ENCODE results near the gene IDI2. TPM values are rescaled to one million over a fixed set of nuclear protein-coding genes. Genes with fewer than 3 reads are reported as not detected.
"Not testable (repeated sequence)": the region's sequence is repeated elsewhere in the genome, so short reads cannot be mapped to it uniquely, and the experiment has no call there.

Gene IDI2
- polyA plus RNA-seq (ENCODE audit: insufficient read depth in 1 of 5, insufficient read length in 5 of 5, low replicate concordance in 1 of 5) = under 1 TPM in 2 of 5 donors, not detected in 3; 0.14 to 0.19 TPM
- long read RNA-seq, donor 1 = 0 reads
- long read RNA-seq, donor 2 = 0 reads
- long read RNA-seq, donor 3 = 0 reads
- long read RNA-seq, donor 4 = 0 reads
- long read RNA-seq, donor 5 = 0 reads
- long read RNA-seq, donor 6 = 0 reads
- long read RNA-seq, donor 7 = 0 reads
- long read RNA-seq, donor 8 = 0 reads

DNA sequence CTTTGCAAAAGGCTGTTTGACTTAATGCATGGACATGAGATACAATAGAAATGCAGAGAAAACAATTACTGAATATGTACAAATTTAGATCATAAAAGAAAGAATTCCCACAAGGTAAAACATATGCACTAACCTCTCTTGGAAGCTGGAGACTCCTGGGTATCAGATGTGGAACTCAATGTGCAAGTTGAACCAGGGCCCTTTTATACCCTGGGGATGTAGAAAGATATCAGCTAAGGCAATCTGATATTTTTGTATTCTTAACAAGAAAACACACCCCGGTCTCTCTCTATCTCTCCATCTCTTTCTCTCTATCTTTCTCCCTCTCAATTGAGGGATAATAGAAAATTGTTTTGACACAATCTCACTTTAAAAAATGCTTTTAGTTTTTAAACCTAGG is at the start of gene IDI2:
Gene IDI2, minus strand, starts transcription at position 177 of the 400 bp plus-strand sequence. CDS start 1,136 bp downstream, outside the sequence.
- DNase-seq = no peak

DNA sequence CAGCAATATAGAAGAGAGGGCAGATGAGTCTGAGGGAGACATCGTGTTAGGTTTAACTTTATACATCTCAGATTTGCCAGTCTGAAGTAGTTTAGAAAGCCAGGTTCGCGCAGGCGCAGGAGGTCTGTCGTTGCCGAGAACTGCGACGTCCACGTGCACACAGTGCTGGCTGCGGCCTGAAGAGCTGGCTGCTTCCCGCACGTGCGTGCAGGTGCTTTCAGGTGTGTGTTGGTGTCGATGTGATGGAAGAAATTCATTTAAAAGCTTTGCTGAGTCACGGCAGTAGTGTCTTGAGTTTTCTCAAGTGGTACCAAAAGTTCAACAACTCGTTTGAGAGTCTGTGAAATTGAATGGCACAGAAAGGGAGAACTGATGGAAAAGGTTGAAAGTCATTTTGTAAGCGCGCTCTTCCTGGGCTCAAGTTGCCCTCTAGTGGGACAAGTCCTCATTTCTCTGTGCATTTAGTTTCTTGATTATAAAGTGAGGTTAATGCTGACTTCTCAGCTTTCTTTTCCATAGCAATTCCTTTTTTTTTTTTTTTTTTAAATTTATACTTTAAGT is 49.2 kb upstream of the IDI2 start:
- peak; percentile 59 to 60 for DNase-seq

DNA sequence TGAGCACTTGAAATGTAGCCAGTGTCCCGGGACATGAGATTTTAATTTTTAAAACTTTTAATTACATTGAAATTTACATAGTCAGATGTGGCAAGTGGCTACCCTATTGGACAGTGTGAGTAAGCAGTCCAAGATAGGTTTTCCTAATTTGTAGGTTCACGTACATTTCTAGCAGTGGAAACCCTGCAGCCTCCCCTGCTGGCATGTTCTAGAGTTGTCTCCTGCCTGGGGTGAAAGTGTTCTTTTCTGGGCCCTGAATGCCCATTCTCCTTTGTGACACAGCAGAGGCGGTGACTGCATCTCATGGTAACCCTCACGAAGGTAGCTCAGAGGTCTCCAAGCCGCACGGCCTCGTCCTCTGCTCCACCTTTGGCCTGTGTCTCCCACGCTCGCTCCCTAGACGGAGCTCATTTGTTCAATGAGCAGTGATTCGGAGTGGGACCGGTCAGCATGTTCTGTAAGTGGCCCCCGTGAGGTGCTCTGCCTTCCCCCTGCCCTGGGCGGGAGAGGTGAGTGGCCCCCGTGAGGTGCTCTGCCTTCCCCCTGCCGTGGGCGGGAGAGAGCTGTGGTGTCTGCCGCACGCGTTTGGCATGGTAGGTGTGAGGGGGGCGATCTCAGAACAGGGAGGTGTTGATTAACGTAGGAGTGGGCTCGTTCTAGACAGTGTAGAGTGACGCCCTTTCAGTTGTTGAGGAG is 48.5 kb upstream of the IDI2 start:
- no peak for DNase-seq

DNA sequence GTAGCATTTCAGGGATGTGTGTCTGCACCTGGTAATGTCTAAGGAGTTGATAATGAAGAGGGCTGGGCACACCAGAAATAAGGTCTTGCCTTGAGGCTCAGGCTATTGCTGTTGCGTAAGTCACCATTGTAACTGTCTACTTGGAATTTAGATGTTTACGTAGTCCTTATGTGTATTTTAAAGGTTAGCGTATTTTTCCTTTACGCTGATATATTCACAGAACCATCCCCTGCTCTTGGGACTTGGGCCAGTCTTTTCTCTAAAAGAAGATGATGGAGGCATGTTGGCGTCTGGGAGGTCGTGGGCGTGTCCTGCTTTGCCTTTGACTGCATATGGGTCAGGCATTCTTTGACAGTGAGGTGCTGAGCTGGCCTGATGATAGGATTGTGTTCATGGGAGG is 45.3 kb upstream of the IDI2 start:
- DNase-seq = no peak

DNA sequence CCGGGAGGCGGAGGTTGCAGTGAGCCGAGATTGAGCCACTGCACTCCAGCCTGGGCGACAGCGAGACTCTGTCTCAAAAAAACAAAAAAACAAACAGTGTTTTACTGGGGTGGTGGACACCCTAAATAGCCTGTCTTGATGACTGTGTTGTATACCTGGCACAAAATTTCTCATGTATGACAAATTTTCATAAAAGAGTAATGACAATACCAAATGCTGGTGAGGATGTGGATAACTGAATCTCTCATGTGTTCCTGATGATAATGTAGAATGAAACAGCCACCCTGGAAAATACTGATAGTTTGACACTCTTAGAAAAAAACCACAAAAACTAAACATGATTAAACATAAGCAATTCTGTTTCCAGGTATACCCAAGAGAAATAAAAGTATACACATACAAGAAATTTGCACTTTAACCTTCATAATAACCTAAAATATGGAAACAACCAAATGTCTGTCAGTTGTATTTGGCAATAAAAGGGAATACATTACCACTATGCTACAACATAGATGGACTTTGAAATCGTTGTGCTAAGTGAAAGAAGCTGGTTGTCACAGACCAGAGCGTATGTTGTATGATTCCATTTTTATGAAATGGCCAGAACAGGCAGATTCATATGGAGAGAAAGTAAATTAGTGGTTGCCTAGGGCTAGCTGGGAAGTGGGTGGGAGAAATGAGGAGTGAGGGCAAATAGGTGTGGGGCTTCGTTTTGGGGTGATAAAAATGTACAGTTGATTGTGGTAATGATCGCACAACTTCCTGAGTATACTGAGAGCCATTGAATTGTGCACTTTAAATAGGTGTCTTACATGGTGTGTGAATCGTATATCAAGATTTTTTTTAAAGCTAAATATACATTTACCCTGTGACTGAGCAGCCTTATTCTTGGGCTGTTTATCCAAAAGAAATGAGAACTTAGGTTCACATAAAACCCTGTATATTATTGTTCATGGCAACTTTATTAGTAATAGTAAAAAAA is 43.0 kb upstream of the IDI2 start:
- no peak for DNase-seq

DNA sequence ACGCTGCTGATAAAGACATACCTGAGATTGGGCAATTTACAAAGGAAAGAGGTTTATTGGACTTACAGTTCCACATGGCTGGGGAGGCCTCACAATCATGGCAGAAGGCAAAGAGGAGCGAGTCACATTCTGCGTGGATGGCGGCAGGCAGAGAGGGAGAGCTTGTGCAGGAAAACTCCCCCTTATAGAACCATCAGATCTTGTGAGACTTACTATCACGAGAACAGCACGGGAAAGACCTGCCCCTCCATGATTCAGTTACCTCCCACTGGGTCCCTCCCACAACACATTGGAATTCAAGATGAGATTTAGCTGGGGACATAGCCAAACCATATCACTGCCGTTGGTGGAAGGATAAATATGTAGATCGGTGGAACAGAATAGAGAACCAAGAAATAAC is 41.1 kb upstream of the IDI2 start:
- DNase-seq = not testable (repeated sequence)

DNA sequence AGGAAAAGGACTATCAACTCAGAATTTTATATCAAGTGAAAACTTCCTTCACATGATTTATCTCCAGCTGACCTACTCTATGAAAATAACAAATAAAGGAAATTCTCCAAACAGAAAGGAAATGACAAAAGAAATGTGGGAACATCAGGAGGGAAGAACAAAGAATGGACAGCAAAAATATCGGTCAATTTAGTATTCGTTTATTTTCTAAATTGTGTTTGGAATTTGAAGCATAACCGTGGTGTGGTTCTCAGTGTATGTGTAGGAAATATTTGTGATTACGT is 39.2 kb upstream of the IDI2 start:
- DNase-seq = no peak

DNA sequence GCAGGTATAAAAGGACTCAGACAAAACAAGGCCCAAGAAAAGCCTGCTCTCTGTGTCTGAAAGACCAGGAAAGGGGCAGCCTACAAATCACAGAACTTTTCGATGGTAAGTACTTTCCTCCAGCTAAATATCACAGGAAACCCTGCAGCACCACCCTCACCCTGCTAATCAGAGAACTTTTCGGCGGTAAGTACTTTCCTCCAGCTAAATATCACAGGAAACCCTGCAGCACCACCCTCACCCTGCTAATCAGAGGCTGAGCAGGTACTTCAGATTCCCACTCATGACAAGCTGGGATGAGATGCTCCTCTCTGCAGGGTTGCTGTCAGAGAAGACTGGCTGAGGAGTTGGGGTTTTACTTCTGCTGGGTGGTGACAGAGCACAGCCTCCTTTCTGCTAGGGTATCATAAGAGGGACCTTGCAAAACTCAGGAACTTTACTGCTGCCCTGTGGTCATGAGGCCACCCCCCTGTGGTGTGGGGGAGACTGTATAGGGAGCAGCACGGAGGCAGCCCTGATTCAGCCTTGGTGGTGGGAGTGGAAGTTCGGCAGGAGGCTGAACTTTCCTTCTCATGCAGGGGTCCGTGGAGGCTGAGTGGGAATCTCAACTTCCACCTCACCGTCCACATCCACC is 37.7 kb upstream of the IDI2 start:
- no peak for DNase-seq

DNA sequence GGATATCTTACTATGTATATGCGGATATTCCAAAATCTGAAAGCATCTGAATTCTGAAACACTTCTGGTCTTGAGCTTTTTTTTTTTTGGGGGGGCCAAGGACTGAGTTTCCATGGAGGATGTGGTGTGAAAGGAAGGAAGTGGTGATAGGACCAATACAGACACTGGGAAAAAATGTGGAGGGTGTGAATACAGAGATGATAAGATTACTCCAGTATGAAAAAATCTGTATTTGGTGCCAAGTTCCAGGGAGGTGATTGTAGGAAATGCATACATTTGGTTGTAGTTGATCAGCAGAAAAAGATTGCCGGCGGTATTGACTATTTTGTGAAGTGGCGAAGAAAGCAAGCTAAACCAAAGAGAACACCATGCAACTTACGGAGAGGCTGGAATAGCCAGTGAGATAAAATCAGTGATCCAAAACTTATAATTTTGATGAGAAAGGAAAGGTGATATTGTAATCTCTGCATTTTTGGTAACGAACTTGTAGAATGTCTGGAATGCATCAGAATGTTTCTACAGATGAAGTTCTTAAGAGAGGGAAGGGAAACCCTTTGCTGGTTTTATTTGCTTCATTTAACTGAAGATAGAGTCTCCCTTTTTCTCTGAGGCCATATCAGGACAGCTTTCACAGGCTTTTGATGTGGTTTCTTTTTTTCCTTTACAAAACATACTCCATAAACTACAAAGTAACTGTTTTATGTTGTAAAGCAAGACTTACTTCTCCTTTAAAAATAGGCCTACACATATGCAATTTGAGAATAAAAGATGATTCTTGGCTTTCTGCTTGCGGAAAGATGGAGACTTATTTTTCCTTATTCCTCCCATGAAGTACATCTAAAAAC is 36.5 kb upstream of the IDI2 start:
- no peak for DNase-seq

DNA sequence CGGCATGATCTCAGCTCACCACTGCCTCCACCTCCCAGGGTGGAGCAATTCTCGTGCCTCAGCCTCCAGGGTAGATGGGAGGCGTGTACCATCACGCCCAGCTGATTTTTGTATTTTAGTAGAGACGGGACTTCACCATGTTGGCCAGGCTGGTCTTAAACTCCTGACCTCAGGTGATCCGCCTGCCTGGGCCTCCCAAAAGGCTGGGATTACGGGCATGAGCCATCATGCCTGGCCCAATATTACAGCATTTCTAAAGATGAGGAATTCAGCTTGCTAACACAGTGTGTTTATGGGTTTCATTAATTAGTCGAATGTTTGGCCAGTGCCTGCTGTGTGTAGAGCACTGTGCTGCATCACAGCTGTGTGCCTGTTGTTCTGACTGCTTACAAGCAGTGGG is 34.2 kb upstream of the IDI2 start:
- DNase-seq = no peak

DNA sequence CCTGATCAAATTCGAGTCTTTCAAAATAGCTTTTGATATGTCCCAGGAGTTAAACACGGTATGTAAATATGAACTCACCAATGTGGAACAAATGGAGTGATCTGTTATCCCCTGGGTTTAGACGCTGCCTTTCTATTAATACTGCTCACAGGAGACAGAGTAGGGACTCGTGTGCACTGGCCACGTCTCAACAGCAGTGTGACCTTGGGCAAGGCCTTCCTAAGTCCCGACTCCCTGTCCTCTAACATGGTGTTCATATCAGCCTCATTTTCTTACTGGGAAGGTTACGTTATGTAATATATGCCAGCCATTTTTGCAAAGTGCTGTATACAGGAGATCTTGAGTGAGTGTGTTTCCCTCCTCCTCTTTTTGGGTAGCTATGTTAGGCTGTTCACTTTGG is 32.4 kb upstream of the IDI2 start:
- no peak for DNase-seq

DNA sequence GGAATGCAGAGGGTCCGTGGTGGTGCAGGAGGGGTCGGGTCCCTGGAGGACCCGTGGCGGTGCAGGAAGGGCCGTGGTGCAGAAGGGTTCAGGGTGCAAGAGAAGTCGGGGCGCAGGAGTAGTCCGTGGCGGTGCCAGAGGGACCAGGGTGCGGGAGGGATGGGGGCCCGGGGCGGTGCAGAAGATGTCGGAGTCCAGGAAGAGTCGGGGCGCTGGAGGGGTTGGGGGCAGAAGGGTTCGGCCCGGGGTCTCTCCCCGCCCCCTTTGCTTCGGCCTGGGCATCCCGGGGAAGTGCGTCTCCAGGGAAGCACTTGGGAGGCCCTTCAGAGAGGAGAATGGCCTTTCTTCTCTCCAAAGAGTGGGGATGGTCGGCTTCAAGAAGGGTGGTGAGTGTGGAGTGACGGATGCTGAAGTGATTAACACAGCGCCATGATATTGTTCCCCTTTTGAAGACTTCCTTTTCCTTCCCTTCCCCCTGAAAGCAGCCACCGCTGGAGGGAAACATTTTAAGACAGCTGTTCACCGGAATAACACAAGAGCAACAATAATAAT is 31.5 kb upstream of the IDI2 start:
- DNase-seq = no peak

DNA sequence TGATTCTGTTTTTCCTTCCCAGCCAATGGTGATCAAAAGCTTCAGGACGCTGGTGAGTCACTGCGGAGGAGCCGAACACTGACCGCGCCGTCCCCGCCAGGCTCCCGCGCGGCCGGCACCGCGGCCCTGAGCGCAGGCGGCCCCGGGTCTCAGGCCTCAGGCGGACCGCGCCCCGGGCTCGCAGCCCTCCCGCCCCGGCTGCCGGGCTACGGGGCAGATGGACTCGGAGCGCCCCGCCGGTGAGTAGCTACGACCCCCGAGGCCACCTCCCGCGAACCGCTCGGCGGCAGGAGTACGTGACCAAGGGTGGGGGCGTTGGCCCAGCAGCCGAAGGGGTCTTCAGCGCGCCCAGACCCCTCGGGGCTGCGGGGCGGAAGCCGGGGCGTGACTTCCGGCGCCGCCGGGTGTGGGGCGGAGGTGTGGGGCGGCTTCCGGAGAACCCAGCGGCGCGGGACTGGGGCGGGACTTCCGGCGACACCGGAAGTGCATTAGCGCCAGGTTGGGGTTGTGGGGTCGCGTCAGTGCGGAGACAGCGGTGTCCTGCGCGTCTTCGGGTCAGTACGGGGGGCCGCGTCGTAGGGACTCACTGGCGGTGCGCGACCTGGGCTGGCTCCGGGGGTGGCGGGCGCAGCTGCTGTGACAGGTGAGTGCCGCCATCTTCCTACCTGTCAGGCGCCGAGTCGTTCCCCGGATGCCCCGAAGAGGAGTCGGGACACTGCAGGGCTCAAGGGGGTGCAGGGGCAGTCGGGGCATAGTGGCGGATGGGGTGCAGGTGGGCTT is 30.9 kb upstream of the IDI2 start, which contains the start of gene WDR37:
Gene WDR37, plus strand, starts transcription at position 60 of the 780 bp plus-strand sequence. CDS start 15,771 bp downstream, outside the sequence.
- DNase-seq = peak; percentile 84 to 85

DNA sequence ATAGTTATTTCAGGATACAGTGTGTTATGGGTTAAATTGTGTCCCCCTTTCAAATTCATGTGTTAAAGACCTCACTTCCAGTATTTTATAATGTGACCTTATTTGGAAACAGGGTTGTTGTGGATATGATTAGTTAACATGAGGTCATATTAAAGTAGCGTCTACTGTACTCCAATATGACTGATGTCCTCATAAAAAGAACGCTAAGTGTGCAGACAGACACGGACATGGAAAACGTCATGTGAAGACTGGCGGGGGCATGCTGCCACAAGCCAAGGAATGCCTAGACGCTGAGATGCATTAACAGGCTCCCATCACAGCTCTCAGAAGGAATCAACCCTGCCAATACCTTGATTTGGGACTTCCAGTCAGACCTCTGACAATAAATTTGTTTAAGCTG is 29.0 kb upstream of the IDI2 start:
- no peak for DNase-seq

DNA sequence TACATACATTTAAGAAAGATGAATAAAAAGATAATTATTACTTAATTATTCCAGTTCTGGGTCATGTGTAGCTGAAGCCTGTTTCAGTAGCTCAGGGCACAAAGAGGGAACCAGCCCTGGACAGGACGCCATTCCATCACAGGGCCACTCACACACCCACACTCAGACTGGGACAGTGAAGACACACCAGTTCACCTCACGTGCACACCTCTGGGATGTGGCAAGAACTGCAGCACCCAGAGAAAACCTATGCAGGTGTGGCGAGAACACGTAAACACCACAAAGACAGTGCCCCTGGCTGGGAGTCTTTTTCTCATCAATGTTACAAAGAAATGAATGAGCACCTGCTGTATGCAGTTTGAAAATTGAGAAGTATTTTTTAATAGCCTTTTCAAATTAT is 24.9 kb upstream of the IDI2 start:
- no peak for DNase-seq

DNA sequence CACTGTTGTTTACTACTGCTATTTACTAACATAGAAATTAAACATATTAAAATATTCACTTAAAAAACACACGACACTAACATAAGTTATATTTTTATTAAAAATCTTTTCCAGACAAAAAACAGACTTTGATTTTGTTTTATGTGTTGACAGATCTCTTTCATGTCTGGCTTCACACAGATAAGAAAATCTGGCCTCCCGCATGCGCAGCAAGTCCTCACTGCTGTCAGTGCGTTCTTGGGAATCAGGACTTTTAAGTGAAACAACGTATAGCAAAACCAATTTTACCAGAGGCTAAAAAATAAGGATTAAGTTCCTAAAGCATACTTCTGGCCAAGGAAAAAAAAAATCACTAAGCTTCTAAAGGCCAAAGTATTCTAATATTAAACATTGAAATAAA is 24.5 kb upstream of the IDI2 start:
- no peak for DNase-seq

DNA sequence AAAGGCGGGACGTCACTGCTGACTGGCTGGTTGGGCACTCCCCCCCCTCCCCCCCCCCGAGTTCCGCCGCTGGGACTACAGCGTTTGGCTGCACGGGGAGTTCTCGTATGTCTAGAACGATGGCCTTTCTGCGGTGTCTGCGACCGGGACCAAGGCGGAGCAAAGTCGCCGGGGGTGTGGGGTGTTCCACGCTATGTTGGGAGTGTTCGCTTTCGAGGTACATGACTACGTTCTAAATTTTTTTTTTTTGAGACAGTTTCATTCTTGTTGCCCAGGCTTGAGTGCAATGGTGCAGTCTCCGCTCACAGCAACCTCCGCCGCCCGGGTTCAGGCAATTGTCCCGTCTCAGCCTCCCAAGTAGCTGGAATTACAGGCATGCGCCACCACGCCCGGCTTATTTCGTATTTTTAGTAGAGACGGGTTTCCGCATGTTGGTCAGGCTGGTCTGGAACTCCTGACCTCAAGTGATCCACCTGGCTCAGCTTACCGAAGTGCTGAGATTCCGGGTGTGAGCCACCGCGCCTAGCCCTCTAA is 23.8 kb upstream of the IDI2 start:
- DNase-seq = no peak

DNA sequence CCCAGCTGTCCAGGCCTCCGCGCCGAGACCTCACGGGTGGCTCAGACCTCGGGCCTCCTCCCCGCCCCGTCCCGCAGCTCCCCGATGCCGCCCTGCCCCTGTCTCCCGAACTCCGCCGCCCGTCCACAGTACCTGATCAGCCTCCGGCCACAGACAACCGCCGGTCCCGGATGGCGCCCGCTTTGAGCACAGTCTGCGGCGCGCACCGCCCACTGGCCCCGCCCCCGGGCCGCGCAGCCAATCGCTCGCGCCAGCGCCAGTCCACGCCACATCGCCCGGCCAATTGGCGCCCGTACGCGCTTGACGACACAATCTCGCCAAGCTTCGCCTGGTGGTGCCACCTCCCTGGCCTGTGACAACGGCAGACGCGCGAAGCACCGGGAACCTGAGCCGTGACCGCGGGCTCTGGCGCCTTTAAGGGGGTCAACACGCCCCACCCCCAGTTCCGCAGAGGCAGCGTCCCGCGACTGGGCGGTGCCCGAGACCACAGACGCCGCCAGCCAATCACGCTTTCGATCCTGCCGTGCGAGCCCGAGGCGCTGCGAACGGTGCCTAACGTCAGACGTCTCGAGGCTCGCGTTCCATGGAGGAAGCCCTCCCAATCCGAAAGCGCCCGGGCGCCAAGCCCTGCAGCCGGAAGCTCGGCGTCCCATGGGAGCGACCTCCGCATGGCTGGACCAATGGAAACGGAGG is 23.2 kb upstream of the IDI2 start, which contains the start of gene IDI1:
Gene IDI1, minus strand, starts transcription at position 388 of the 693 bp plus-strand sequence. Its CDS starts 116 bp downstream, at position 272.
- peak; percentile 97 to 98 for DNase-seq

DNA sequence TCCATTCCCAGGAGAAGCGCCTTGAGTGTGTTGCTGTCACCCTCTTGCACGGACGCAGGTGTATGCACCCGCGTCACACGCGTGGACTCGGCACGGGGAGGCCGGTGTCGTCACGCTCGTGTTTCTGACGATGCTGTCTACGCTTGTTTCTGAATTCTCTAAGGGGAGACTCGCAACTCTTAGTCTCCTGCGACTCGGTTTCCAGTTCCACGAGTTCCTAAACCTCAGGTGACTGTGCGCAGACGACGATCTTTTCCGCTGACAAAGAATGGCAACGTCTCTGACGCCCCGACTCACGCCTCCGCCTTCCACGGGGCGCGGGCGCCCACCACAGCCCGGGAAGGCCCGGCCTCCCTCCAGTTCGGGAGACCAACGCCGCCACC is 22.7 kb upstream of the IDI2 start:
- DNase-seq = no peak

Measured in right lung (tissue), 10 donors.